ENCODE data around the gene PFKFB2. TPM values are rescaled to one million over a fixed set of nuclear protein-coding genes. Genes with fewer than 3 reads are reported as not detected.

Gene PFKFB2
- total and polyA plus RNA-seq, 7 experiments from 2014 or later: 0.64 to 4.6 (median 2.5) TPM

GRCh38 chr1:207050480-207051190 is 2.4 kb upstream of the PFKFB2 start:
- H3K36me3 ChIP-seq (ENCODE audit: control insufficient read depth in 2 of 3, insufficient read depth in 3 of 3, low read length in 3 of 3): peaks cover 0 to 31% (median 10%) of the 10 kb centered on the region in 3 experiments
- Mint-ChIP-seq H3K4me1 (peaks cover 33 to 80% (median 68%) of the 10 kb centered on the region in 7 donors), H3K36me3 (peaks cover 3 to 21% (median 9%) of the 10 kb centered on the region in 5 donors), H3K9me3 (peaks cover 0 to 2% (median 0%) of the 10 kb centered on the region in 11 donors), H3K27ac (peak overlapping the region; percentile 89 to 98 (median 95)), H3K4me3 (peak overlapping the region; percentile 95 to 100 (median 98)), H3K27me3 (peaks cover 0 to 9% (median 0%) of the 10 kb centered on the region in 5 donors)
- peak overlapping the region; percentile 83 for H3K4me3 ChIP-seq (ENCODE audit: low read length)
- ChIA-PET CTCF (interaction anchor here (0.7 to 4.2 kb wide), 15 partner anchors 12 to 488 kb away, joined by 3 to 19 read pairs (median 4); no protein-coding TSS in a partner anchor), POLR2A (interaction anchor here (0.7 to 1.6 kb wide), 3 partner anchors 19 to 1824 kb away, joined by 3 to 5 read pairs (median 3); no protein-coding TSS in a partner anchor)
- H3K27ac ChIP-seq (ENCODE audit: low read depth, low read length): peak overlapping the region; percentile 79
- no peaks in the 10 kb centered on the region for H3K9me3 ChIP-seq (ENCODE audit: control insufficient read depth in 2 of 3, low read length in 3 of 3)
- intact Hi-C loops (cut with micrococcal nuclease): loop anchor here (1.0 to 5.0 kb wide), 9 partner anchors 27 to 822 kb away; partner anchors contain the start of genes CD55 (in 2 of the 2) and FCMR (in 2 of the 2)
- peak; percentile 79 to 91 (median 85) for DNase-seq
- no peaks in the 10 kb centered on the region for H3K27me3 ChIP-seq (ENCODE audit: control insufficient read depth in 2 of 2, insufficient read depth in 2 of 2, low read length in 2 of 2)
- peak; percentile 54 for ATAC-seq
- peaks cover 11 to 25% of the 10 kb centered on the region in 2 donors for H3K4me1 ChIP-seq (ENCODE audit: control insufficient read depth in 2 of 2, insufficient read depth in 2 of 2, low read length in 2 of 2)

- peaks cover 32 to 72% (median 61%) of the 10 kb centered on the region in 7 donors for H3K4me1 Mint-ChIP-seq
- DNase-seq (no peak), ATAC-seq (no peak)
- H3K27me3 Mint-ChIP-seq: peaks cover 0 to 12% (median 0%) of the 10 kb centered on the region in 5 donors
- ChIA-PET POLR2A (no interaction called here), CTCF (interaction anchor here (2.3 to 4.2 kb wide), 2 partner anchors 22 to 29 kb away, joined by 8 to 19 read pairs; no protein-coding TSS in a partner anchor)
- H3K9me3 Mint-ChIP-seq: peaks cover 0 to 2% (median 0%) of the 10 kb centered on the region in 11 donors
- Histone ChIP-seq H3K36me3 (ENCODE audit: control insufficient read depth in 2 of 3, insufficient read depth in 3 of 3, low read length in 3 of 3) (peaks cover 0 to 30% (median 10%) of the 10 kb centered on the region in 3 experiments), H3K4me3 (ENCODE audit: low read length) (peak within 1 kb of the TSS; percentile 83), H3K9me3 (ENCODE audit: control insufficient read depth in 2 of 3, low read length in 3 of 3) (no peaks in the 10 kb centered on the region), H3K27me3 (ENCODE audit: control insufficient read depth in 2 of 2, insufficient read depth in 2 of 2, low read length in 2 of 2) (no peaks in the 10 kb centered on the region), H3K27ac (ENCODE audit: low read depth, low read length) (peak within 1 kb of the TSS; percentile 79), H3K4me1 (ENCODE audit: control insufficient read depth in 2 of 2, insufficient read depth in 2 of 2, low read length in 2 of 2) (peaks cover 11 to 25% of the 10 kb centered on the region in 2 donors)
- H3K36me3 Mint-ChIP-seq: peaks cover 3 to 18% (median 6%) of the 10 kb centered on the region in 5 donors
- H3K4me3 Mint-ChIP-seq: peak within 1 kb of the TSS; percentile 95 to 100 (median 98)
- peak within 1 kb of the TSS; percentile 89 to 99 (median 97) for H3K27ac Mint-ChIP-seq
- intact Hi-C loops (cut with micrococcal nuclease): loop anchor here (1.0 to 5.0 kb wide), 6 partner anchors 129 to 821 kb away; partner anchors contain the start of genes FCMR (in 2 of the 2) and CD55 (in 1 of the 2)
Observed at GRCh38 chr1:207051191-207051943, 1.7 kb upstream of the PFKFB2 start, which contains the start of gene YOD1. Gene YOD1, minus strand, starts transcription at chr1:207051208. Its CDS starts 178 bp downstream, at chr1:207051030.

GRCh38 chr1:207054491-207054890 is 1.4 kb downstream of the PFKFB2 start:
- intact Hi-C loops (cut with micrococcal nuclease): loop anchor here (5.0 kb wide), 5 partner anchors 132 to 818 kb away; partner anchors contain the start of gene FCMR (in 2 of the 2)
- DNase-seq: no peak
- H3K4me1 Mint-ChIP-seq: peaks cover 19 to 52% (median 39%) of the 10 kb centered on the region in 7 donors
- Histone ChIP-seq H3K27me3 (ENCODE audit: control insufficient read depth in 2 of 2, insufficient read depth in 2 of 2, low read length in 2 of 2) (no peaks in the 10 kb centered on the region), H3K27ac (ENCODE audit: low read depth, low read length) (no peak overlapping the region), H3K9me3 (ENCODE audit: control insufficient read depth in 2 of 3, low read length in 3 of 3) (no peaks in the 10 kb centered on the region), H3K4me1 (ENCODE audit: control insufficient read depth in 2 of 2, insufficient read depth in 2 of 2, low read length in 2 of 2) (peaks cover 7 to 12% of the 10 kb centered on the region in 2 donors), H3K4me3 (ENCODE audit: low read length) (no peak overlapping the region), H3K36me3 (ENCODE audit: control insufficient read depth in 2 of 3, insufficient read depth in 3 of 3, low read length in 3 of 3) (peaks cover 0 to 6% (median 0%) of the 10 kb centered on the region in 3 experiments)
- ChIA-PET POLR2A (interaction anchor here (1.3 kb wide), 1 partner anchor 8 kb away, joined by 6 read pairs; no protein-coding TSS in a partner anchor), CTCF (interaction anchor here (0.6 kb wide), 2 partner anchors 11 to 37 kb away, joined by 3 to 4 read pairs; no protein-coding TSS in a partner anchor)
- peak overlapping the region in 8 of 9 donors; percentile 28 to 97 (median 72) for H3K27ac Mint-ChIP-seq
- H3K36me3 Mint-ChIP-seq: peaks cover 0 to 3% (median 0%) of the 10 kb centered on the region in 5 donors
- peaks cover 0 to 2% (median 0%) of the 10 kb centered on the region in 11 donors for H3K9me3 Mint-ChIP-seq
- H3K27me3 Mint-ChIP-seq: peaks cover 0 to 12% (median 0%) of the 10 kb centered on the region in 5 donors
- no peak for ATAC-seq
- H3K4me3 Mint-ChIP-seq: peak overlapping the region in 8 of 10 donors; percentile 46 to 100 (median 98)

- no peaks in the 10 kb centered on the region for H3K27me3 ChIP-seq (ENCODE audit: control insufficient read depth in 2 of 2, insufficient read depth in 2 of 2, low read length in 2 of 2)
- peaks cover 4 to 12% of the 10 kb centered on the region in 2 donors for H3K4me1 ChIP-seq (ENCODE audit: control insufficient read depth in 2 of 2, insufficient read depth in 2 of 2, low read length in 2 of 2)
- CTCF ChIA-PET: interaction anchor here (0.6 to 1.7 kb wide), 3 partner anchors 29 to 361 kb away, joined by 3 to 7 read pairs (median 5); no protein-coding TSS in a partner anchor
- Mint-ChIP-seq H3K36me3 (no peaks in the 10 kb centered on the region), H3K4me1 (peaks cover 15 to 45% (median 34%) of the 10 kb centered on the region in 7 donors), H3K4me3 (peak overlapping the region in 1 of 10 donors; percentile 99), H3K27ac (peak overlapping the region in 4 of 9 donors; percentile 36 to 97 (median 74)), H3K9me3 (peaks cover 0 to 2% (median 0%) of the 10 kb centered on the region in 11 donors), H3K27me3 (peaks cover 0 to 12% (median 0%) of the 10 kb centered on the region in 5 donors)
- H3K36me3 ChIP-seq (ENCODE audit: control insufficient read depth in 2 of 3, insufficient read depth in 3 of 3, low read length in 3 of 3): peaks cover 0 to 4% (median 0%) of the 10 kb centered on the region in 3 experiments
- ATAC-seq (no peak), DNase-seq (no peak)
- intact Hi-C loops (cut with micrococcal nuclease): no loop called here
- H3K4me3 ChIP-seq (ENCODE audit: low read length): no peak overlapping the region
- POLR2A ChIA-PET: interaction anchor here (0.8 to 1.3 kb wide), 2 partner anchors 9 to 15 kb away, joined by 3 to 6 read pairs; no protein-coding TSS in a partner anchor
- H3K27ac ChIP-seq (ENCODE audit: low read depth, low read length): no peak overlapping the region
- H3K9me3 ChIP-seq (ENCODE audit: control insufficient read depth in 2 of 3, low read length in 3 of 3): no peaks in the 10 kb centered on the region
Observed at GRCh38 chr1:207055386-207056001, 2.4 kb downstream of the PFKFB2 start.

- ATAC-seq: no peak
- no peak overlapping the region for H3K4me3 ChIP-seq (ENCODE audit: low read length)
- no peak for DNase-seq
- H3K27ac ChIP-seq (ENCODE audit: low read depth, low read length): no peak overlapping the region
- Mint-ChIP-seq H3K27me3 (peaks cover 0 to 12% (median 0%) of the 10 kb centered on the region in 5 donors), H3K27ac (peak overlapping the region in 2 of 9 donors; percentile 3 to 11), H3K9me3 (peaks cover 0 to 2% (median 0%) of the 10 kb centered on the region in 11 donors), H3K36me3 (peaks cover 0 to 6% (median 0%) of the 10 kb centered on the region in 5 donors), H3K4me1 (peaks cover 13 to 36% (median 25%) of the 10 kb centered on the region in 7 donors), H3K4me3 (no peak overlapping the region)
- ChIA-PET POLR2A (no interaction called here), CTCF (interaction anchor here (0.9 to 1.7 kb wide), 2 partner anchors 11 to 28 kb away, joined by 3 to 5 read pairs; no protein-coding TSS in a partner anchor)
- no peaks in the 10 kb centered on the region for H3K36me3 ChIP-seq (ENCODE audit: control insufficient read depth in 2 of 3, insufficient read depth in 3 of 3, low read length in 3 of 3)
- no peaks in the 10 kb centered on the region for H3K27me3 ChIP-seq (ENCODE audit: control insufficient read depth in 2 of 2, insufficient read depth in 2 of 2, low read length in 2 of 2)
- intact Hi-C loops (cut with micrococcal nuclease): no loop called here
- H3K9me3 ChIP-seq (ENCODE audit: control insufficient read depth in 2 of 3, low read length in 3 of 3): no peaks in the 10 kb centered on the region
- H3K4me1 ChIP-seq (ENCODE audit: control insufficient read depth in 2 of 2, insufficient read depth in 2 of 2, low read length in 2 of 2): peaks cover 0 to 5% of the 10 kb centered on the region in 2 donors
Observed at GRCh38 chr1:207056673-207057072, 3.6 kb downstream of the PFKFB2 start.
